ENCODE results near the gene CFAP73.

CFAP73 gene

GRCh38 chr12:113167868-113168267 is 18.3 kb downstream of the CFAP73 start:
- no peak for FAIRE-seq

- FAIRE-seq, result no peak
Measured at GRCh38 chr12:113169697-113170096, 20.2 kb downstream of the CFAP73 start.

GRCh38 chr12:113170457-113170856 is 20.9 kb downstream of the CFAP73 start:
- FAIRE-seq, result no peak

GRCh38 chr12:113170926-113171325 is 21.4 kb downstream of the CFAP73 start:
- FAIRE-seq, result no peak

GRCh38 chr12:113171543-113171942 is 22.0 kb downstream of the CFAP73 start:
- no peak for FAIRE-seq

- FAIRE-seq, result no peak
Measured at GRCh38 chr12:113172185-113172584, 22.7 kb downstream of the CFAP73 start.

- no peak for FAIRE-seq
Measured at GRCh38 chr12:113173081-113173698, 23.7 kb downstream of the CFAP73 start.

GRCh38 chr12:113174461-113175384 is 25.2 kb downstream of the CFAP73 start:
- no peak for FAIRE-seq

- no peak for FAIRE-seq
Measured at GRCh38 chr12:113179023-113179422, 29.5 kb downstream of the CFAP73 start.

GRCh38 chr12:113180333-113180732 is 30.8 kb downstream of the CFAP73 start:
- no peak for FAIRE-seq

- FAIRE-seq, result no peak
Measured at GRCh38 chr12:113181975-113182374, 32.5 kb downstream of the CFAP73 start.

- no peak for FAIRE-seq
Measured at GRCh38 chr12:113183030-113183589, 33.6 kb downstream of the CFAP73 start.

GRCh38 chr12:113184098-113184899 is 34.8 kb downstream of the CFAP73 start:
- no peak for FAIRE-seq

- FAIRE-seq, result peak; percentile 55
Measured at GRCh38 chr12:113184900-113185179, 35.3 kb downstream of the CFAP73 start.

GRCh38 chr12:113185180-113186032 is 35.9 kb downstream of the CFAP73 start, which contains the start of the genes DDX54 and RITA1:
Gene DDX54, minus strand, starts transcription at chr12:113185478. Its CDS starts 27 bp downstream, at chr12:113185451.
Gene RITA1, plus strand, starts transcription at chr12:113185721. Its CDS starts 1,026 bp downstream, at chr12:113186747.
- no peak for FAIRE-seq

- FAIRE-seq, result no peak
Measured at GRCh38 chr12:113186033-113186365, 36.5 kb downstream of the CFAP73 start.

GRCh38 chr12:113186666-113187325 is 37.3 kb downstream of the CFAP73 start:
- FAIRE-seq, result no peak

GRCh38 chr12:113189361-113189760 is 39.8 kb downstream of the CFAP73 start:
- FAIRE-seq, result no peak

- no peak for FAIRE-seq
Measured at GRCh38 chr12:113190761-113191160, 41.2 kb downstream of the CFAP73 start.

- no peak for FAIRE-seq
Measured at GRCh38 chr12:113191227-113191626, 41.7 kb downstream of the CFAP73 start.

GRCh38 chr12:113194971-113195391 is 45.5 kb downstream of the CFAP73 start:
- no peak for FAIRE-seq

GRCh38 chr12:113195598-113195997 is 46.1 kb downstream of the CFAP73 start:
- FAIRE-seq, result no peak
